ENCODE measurements around the gene PTGDS. TPM values are rescaled to one million over a fixed set of nuclear protein-coding genes. Genes with fewer than 3 reads are reported as not detected.

Gene PTGDS
- total RNA-seq, 1 experiment from 2014 or later: not detected

DNA sequence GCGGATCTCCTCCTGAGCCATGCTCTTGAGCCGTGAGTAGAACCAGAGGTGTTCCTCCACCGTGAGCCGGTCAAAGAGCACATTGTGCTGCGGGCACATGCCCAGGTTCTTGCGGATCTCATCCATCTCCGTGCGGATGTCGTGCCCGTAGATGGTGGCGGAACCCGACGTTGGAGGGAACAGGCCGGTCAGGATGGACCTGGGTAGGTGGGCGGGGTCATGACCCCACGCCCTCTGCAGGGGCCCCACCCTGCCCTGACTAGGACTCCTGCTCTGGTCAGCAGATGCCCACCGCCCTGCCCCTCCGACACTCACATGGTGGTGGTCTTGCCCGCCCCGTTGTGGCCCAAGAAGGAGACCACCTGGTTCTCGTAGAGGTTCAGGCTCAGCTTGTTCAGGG is 38.7 kb downstream of the PTGDS start:
- BruUV-seq (replicated peaks): no TSS peak
- no peaks in the 10 kb centered on the region for H3K27me3 ChIP-seq (replicated peaks; ENCODE audit: control insufficient read depth, insufficient read depth, low read length)
- CTCF ChIA-PET: no interaction called here
- no peak for TF ChIP-seq CTCF (IDR thresholded peaks at IDR 0.05; ENCODE audit: insufficient read depth in 1 of 2, low read depth in 1 of 2, low read length in 1 of 2, severe bottlenecking in 1 of 2, unreplicated experiment in 1 of 2)
- H3K4me1 ChIP-seq: no peaks in the 10 kb centered on the region
- H3K9me3 ChIP-seq: no peaks in the 10 kb centered on the region
- Mint-ChIP-seq H3K27ac (ENCODE audit: unreplicated experiment) (no peak overlapping the region), H3K4me1 (ENCODE audit: low read depth, unreplicated experiment) (no peaks in the 10 kb centered on the region), H3K27me3 (ENCODE audit: insufficient read depth, unreplicated experiment) (no peaks in the 10 kb centered on the region), H3K9me3 (ENCODE audit: unreplicated experiment) (no peaks in the 10 kb centered on the region), H3K36me3 (ENCODE audit: insufficient read depth, unreplicated experiment) (peaks cover 6% of the 10 kb centered on the region), H3K4me3 (ENCODE audit: unreplicated experiment) (no peak overlapping the region)
- no peak for DNase-seq
- H3K36me3 ChIP-seq (ENCODE audit: control insufficient read depth, insufficient read depth, low read length): no peaks in the 10 kb centered on the region; the same call in none of the 2 replicates
- POLR2A ChIA-PET: no interaction called here
- no peak overlapping the region for H3K4me3 ChIP-seq (ENCODE audit: low read depth, low read length)
- intact Hi-C loops (cut with micrococcal nuclease; ENCODE audit: unreplicated experiment): no loop called here

DNA sequence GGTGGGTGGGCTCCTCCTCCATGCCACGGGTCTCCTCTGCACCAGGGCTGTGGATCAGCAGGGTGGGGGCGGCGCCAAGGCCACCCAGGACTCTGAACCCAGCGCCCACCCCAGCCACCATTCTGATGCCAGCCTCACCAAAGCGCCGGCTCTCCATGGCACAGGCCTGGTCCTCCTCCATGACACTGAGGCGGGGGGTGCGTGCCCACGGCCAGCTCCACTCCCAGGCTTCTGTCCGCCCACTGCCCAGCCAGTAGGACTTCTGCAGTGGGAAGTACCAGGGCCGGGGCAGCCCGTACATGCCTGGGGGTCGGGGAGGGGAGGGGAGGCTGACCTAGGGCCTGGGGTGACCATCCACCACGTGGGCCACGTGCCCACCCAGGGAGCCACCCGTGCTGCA is 39.1 kb downstream of the PTGDS start:
- POLR2A ChIA-PET: no interaction called here
- H3K4me1 ChIP-seq: no peaks in the 10 kb centered on the region
- no peaks in the 10 kb centered on the region for H3K27me3 ChIP-seq (replicated peaks; ENCODE audit: control insufficient read depth, insufficient read depth, low read length)
- Mint-ChIP-seq H3K9me3 (ENCODE audit: unreplicated experiment) (no peaks in the 10 kb centered on the region), H3K27ac (ENCODE audit: unreplicated experiment) (no peak overlapping the region), H3K4me1 (ENCODE audit: low read depth, unreplicated experiment) (no peaks in the 10 kb centered on the region), H3K27me3 (ENCODE audit: insufficient read depth, unreplicated experiment) (no peaks in the 10 kb centered on the region), H3K36me3 (ENCODE audit: insufficient read depth, unreplicated experiment) (peaks cover 8% of the 10 kb centered on the region), H3K4me3 (ENCODE audit: unreplicated experiment) (no peak overlapping the region)
- no peak overlapping the region for H3K4me3 ChIP-seq (ENCODE audit: low read depth, low read length)
- BruUV-seq (replicated peaks): no TSS peak
- H3K9me3 ChIP-seq: no peaks in the 10 kb centered on the region
- no peak for DNase-seq
- CTCF ChIA-PET: no interaction called here
- intact Hi-C loops (cut with micrococcal nuclease; ENCODE audit: unreplicated experiment): no loop called here
- no peak for TF ChIP-seq CTCF (IDR thresholded peaks at IDR 0.05; ENCODE audit: insufficient read depth in 1 of 2, low read depth in 1 of 2, low read length in 1 of 2, severe bottlenecking in 1 of 2, unreplicated experiment in 1 of 2)
- H3K36me3 ChIP-seq (ENCODE audit: control insufficient read depth, insufficient read depth, low read length): no peaks in the 10 kb centered on the region; the same call in none of the 2 replicates

GRCh38 chr9:137017071-137017470 is 39.8 kb downstream of the PTGDS start:
- Mint-ChIP-seq H3K9me3 (ENCODE audit: unreplicated experiment) (no peaks in the 10 kb centered on the region), H3K4me3 (ENCODE audit: unreplicated experiment) (no peak overlapping the region), H3K27ac (ENCODE audit: unreplicated experiment) (no peak overlapping the region), H3K36me3 (ENCODE audit: insufficient read depth, unreplicated experiment) (peaks cover 15% of the 10 kb centered on the region), H3K4me1 (ENCODE audit: low read depth, unreplicated experiment) (peaks cover 2% of the 10 kb centered on the region), H3K27me3 (ENCODE audit: insufficient read depth, unreplicated experiment) (no peaks in the 10 kb centered on the region)
- intact Hi-C loops (cut with micrococcal nuclease; ENCODE audit: unreplicated experiment): no loop called here
- ChIA-PET POLR2A (no interaction called here), CTCF (no interaction called here)
- H3K27me3 ChIP-seq (replicated peaks; ENCODE audit: control insufficient read depth, insufficient read depth, low read length): no peaks in the 10 kb centered on the region
- BruUV-seq (replicated peaks): no TSS peak
- H3K4me3 ChIP-seq (ENCODE audit: low read depth, low read length): no peak overlapping the region
- H3K36me3 ChIP-seq (ENCODE audit: control insufficient read depth, insufficient read depth, low read length): no peaks in the 10 kb centered on the region; the same call in none of the 2 replicates
- TF ChIP-seq CTCF (IDR thresholded peaks at IDR 0.05; ENCODE audit: insufficient read depth in 1 of 2, low read depth in 1 of 2, low read length in 1 of 2, severe bottlenecking in 1 of 2, unreplicated experiment in 1 of 2): no peak
- no peaks in the 10 kb centered on the region for H3K9me3 ChIP-seq
- H3K4me1 ChIP-seq: peaks cover under 1% of the 10 kb centered on the region
- DNase-seq: no peak

Data from Caco-2 (cell line).